GM18951 (cell line): ENCODE data around the gene RTN4RL1.

Experiments
- POLR2A ChIP-seq: IDR thresholded peaks from 4 replicates; pipeline ENCODE4 v1.6.1; 2011; ENCODE audit warnings: mild to moderate bottlenecking; ENCODE audit not compliant: insufficient read length, insufficient read depth; ENCODE audit errors: extremely low read depth
- in situ Hi-C: fragments of 300-500 bp; cut with MboI; formaldehyde crosslinking; loops from one replicate; pipeline ENCODE4 v1.12.0; 2022; ENCODE audit warnings: low sequenced_read_pairs, mixed read lengths, inconsistent platforms; ENCODE audit not compliant: unreplicated experiment

The RTN4RL1 gene

DNA sequence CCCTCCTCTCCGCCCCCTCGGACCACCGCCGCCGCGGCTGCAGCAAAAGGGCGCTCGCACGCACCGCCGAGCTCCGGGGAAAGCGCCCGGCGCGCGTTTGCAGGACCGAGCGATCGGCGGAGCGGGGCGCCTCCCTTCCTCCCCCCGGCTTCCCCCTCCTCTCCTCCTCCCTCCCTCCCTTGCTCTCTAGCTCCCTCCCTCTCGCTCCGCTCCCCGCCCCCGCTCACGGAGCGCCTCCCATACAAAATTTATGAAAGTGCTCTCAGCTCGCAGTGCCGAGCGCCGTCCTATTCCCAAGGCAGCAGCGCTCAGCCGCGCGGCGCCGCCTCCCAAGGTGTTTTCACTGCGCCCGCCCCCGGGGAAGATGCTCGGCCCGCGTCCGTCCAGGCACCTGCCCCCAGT is at the start of gene RTN4RL1:
Gene RTN4RL1 (minus strand): TSS at position 115 of the 402 bp plus-strand sequence. CDS start 469 bp downstream, outside the sequence.
- TF ChIP-seq POLR2A: no peak
- in situ Hi-C loops: loop anchor here (25.0 kb wide), 1 partner anchor 313 kb away; the partner anchor contains the start of genes TLCD2 and WDR81

- in situ Hi-C loops: no loop called here
- no peak for TF ChIP-seq POLR2A
These were observed 49.8 kb upstream of the RTN4RL1 start for GRCh38 chr17:2074919-2075318.

GRCh38 chr17:2071455-2072281 is 46.5 kb upstream of the RTN4RL1 start:
- TF ChIP-seq POLR2A: no peak
- in situ Hi-C loops: no loop called here

DNA sequence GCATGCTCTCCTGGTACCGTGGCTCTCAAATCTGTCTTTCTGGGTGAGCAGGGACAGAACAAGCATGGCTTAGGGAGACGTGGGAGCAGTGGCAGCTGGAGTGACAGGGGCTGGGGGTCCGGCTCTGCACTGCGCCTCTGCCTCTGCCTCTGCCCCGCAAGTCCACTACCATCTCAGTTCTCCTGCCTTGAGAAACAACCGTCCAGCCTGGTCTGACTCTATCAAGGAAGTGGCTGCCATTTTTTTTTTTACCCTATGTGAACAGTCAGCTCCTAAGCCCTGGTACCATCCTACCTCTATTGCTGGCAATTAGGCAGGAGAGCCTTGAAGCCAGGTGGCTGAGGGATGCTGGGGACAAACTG is 45.9 kb upstream of the RTN4RL1 start:
- in situ Hi-C loops: no loop called here
- TF ChIP-seq POLR2A: no peak

GRCh38 chr17:2070241-2071023 is 45.3 kb upstream of the RTN4RL1 start:
- in situ Hi-C loops: no loop called here

DNA sequence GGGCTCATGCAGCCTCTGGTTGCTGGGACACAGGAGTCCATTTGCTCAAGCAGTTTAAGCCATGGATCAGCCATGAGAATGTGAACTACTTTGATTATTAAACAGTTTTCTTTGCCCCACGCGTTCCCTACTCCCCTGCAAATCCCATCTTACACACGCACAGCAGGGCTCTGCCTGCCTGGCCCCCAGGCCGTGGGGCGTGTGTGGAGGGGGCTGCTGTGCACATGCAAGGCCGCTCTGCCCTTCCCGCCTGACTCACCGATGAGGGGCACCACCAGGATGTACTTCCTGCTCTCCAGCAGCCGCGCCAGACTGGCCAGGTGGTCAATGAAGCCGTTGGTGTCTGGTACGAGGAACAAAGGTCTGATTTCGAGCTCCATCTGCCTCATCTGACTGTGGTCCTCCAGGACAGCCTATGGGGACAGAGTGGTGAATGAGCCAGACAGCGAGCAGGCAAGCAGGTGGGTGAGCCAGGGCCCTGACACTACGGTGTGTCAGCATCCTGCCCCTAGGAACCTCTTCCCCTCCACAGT is 43.5 kb upstream of the RTN4RL1 start:
- in situ Hi-C loops: loop anchor here (10.0 kb wide), 1 partner anchor 176 kb away; no protein-coding TSS in a partner anchor
- no peak for TF ChIP-seq POLR2A

More at GRCh38 chr17:2070241-2071023, 45.3 kb upstream of the RTN4RL1 start:
- peak; percentile 14 for TF ChIP-seq POLR2A

GRCh38 chr17:2068031-2068518 is 42.9 kb upstream of the RTN4RL1 start:
- in situ Hi-C loops: loop anchor here (10.0 kb wide), 1 partner anchor 177 kb away; no protein-coding TSS in a partner anchor
- TF ChIP-seq POLR2A: no peak

DNA sequence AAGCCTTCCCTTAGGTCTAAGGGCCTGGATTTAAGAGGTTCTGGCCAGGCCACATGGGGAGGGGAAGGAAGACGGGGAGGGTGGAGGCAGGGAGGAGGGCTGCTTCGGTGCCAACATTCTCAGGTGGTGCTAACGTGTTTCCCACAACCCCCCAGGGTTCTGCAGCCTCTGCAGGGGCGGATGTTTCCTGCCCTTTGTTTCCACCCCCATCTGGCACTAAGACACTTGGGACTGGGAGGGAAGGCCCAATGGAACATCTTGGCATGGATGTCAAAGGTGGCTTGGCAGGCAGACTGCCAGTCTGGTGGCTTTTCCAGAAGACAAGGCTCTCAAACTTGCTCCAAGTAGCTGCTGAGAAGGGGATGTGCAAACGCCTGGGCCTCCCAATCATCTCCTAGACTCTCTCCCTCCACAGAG is 42.5 kb upstream of the RTN4RL1 start:
- in situ Hi-C loops: loop anchor here (10.0 kb wide), 1 partner anchor 177 kb away; no protein-coding TSS in a partner anchor
- no peak for TF ChIP-seq POLR2A

GRCh38 chr17:2067048-2067561 is 42.0 kb upstream of the RTN4RL1 start:
- TF ChIP-seq POLR2A: no peak
- in situ Hi-C loops: loop anchor here (10.0 kb wide), 1 partner anchor 178 kb away; no protein-coding TSS in a partner anchor

GRCh38 chr17:2065949-2066400 is 40.8 kb upstream of the RTN4RL1 start:
- in situ Hi-C loops: loop anchor here (10.0 kb wide), 1 partner anchor 179 kb away; no protein-coding TSS in a partner anchor
- TF ChIP-seq POLR2A: no peak

GRCh38 chr17:2064980-2065785 is 40.0 kb upstream of the RTN4RL1 start:
- in situ Hi-C loops: loop anchor here (10.0 kb wide), 1 partner anchor 180 kb away; no protein-coding TSS in a partner anchor
- no peak for TF ChIP-seq POLR2A

- in situ Hi-C loops: loop anchor here (10.0 kb wide), 1 partner anchor 180 kb away; no protein-coding TSS in a partner anchor
These were observed 39.4 kb upstream of the RTN4RL1 start for GRCh38 chr17:2064520-2064971.

More at GRCh38 chr17:2064520-2064971, 39.4 kb upstream of the RTN4RL1 start:
- TF ChIP-seq POLR2A: peak; percentile 6
